ENCODE data around the gene COG5. TPM values are rescaled to one million over a fixed set of nuclear protein-coding genes. Genes with fewer than 3 reads are reported as not detected.

Gene COG5
- total and polyA plus RNA-seq, 4 donors = 4.1 to 27.1 (median 8.4) TPM

- no peaks in the 10 kb centered on the region for H3K27me3 ChIP-seq (ENCODE audit: control insufficient read depth in 4 of 4, insufficient read depth in 4 of 4, low read length in 3 of 4)
- H3K4me1 ChIP-seq (ENCODE audit: control insufficient read depth in 4 of 4, insufficient read depth in 4 of 4, low read length in 3 of 4) = no peaks in the 10 kb centered on the region
- H3K4me3 ChIP-seq (ENCODE audit: low read depth in 1 of 3, low read length in 3 of 3) = no peak overlapping the region
- WGBS = 97% methylated on average over 5 of the region's 5 CpGs
- no peak for DNase-seq (ENCODE audit: low spot score)
- H3K9ac ChIP-seq (ENCODE audit: low read depth in 1 of 2, low read length in 2 of 2) = no peak overlapping the region
- no peak overlapping the region for H3K27ac ChIP-seq (ENCODE audit: low read depth in 1 of 2, low read length in 2 of 2)
- H3K36me3 ChIP-seq (ENCODE audit: control insufficient read depth in 4 of 4, insufficient read depth in 3 of 4, low read depth in 1 of 4, low read length in 3 of 4) = peaks cover 0 to 3% (median under 1%) of the 10 kb centered on the region in 4 donors
- H3K9me3 ChIP-seq (ENCODE audit: control insufficient read depth in 4 of 4, low read length in 3 of 4) = no peaks in the 10 kb centered on the region
- TF ChIP-seq HNF4G (IDR thresholded peaks at IDR 0.05) (no peak), NR2F2 (IDR thresholded peaks at IDR 0.05) (no peak), EGR1 (IDR thresholded peaks at IDR 0.05; ENCODE audit: low read depth in 2 of 2) (no peak), CTCF (IDR thresholded peaks at IDR 0.05; ENCODE audit: low read depth, low read length, missing input control) (no peak), TAF1 (conservative IDR thresholded peaks at IDR 0.05) (no peak), FOXA1 (IDR thresholded peaks at IDR 0.05) (no peak)
These were observed 24.9 kb upstream of the COG5 start for GRCh38 chr7:107588529-107589130.

GRCh38 chr7:107584716-107585115 lies 21.0 kb upstream of the COG5 start:
- no peak for DNase-seq (ENCODE audit: low spot score)
- Histone ChIP-seq H3K27me3 (ENCODE audit: control insufficient read depth in 4 of 4, insufficient read depth in 4 of 4, low read length in 3 of 4) (no peaks in the 10 kb centered on the region), H3K27ac (ENCODE audit: low read depth in 1 of 2, low read length in 2 of 2) (no peak overlapping the region), H3K9ac (ENCODE audit: low read depth in 1 of 2, low read length in 2 of 2) (no peak overlapping the region), H3K4me3 (ENCODE audit: low read depth in 1 of 3, low read length in 3 of 3) (no peak overlapping the region), H3K4me1 (ENCODE audit: control insufficient read depth in 4 of 4, insufficient read depth in 4 of 4, low read length in 3 of 4) (peaks cover 0 to 15% (median 5%) of the 10 kb centered on the region in 4 donors), H3K9me3 (ENCODE audit: control insufficient read depth in 4 of 4, low read length in 3 of 4) (no peaks in the 10 kb centered on the region), H3K36me3 (ENCODE audit: control insufficient read depth in 4 of 4, insufficient read depth in 3 of 4, low read depth in 1 of 4, low read length in 3 of 4) (peaks cover 0 to 3% (median 0%) of the 10 kb centered on the region in 4 donors)
- 84% methylated on average over 2 of the region's 2 CpGs for WGBS
- no peak for TF ChIP-seq MAX (IDR thresholded peaks at IDR 0.05)
- TF ChIP-seq JUND (IDR thresholded peaks at IDR 0.05) = no peak
- no peak for TF ChIP-seq RAD21 (IDR thresholded peaks at IDR 0.05)
- no peak for TF ChIP-seq CTCF (IDR thresholded peaks at IDR 0.05; ENCODE audit: low read depth, low read length, missing input control)
- TF ChIP-seq NR2F2 (IDR thresholded peaks at IDR 0.05) = no peak
- TF ChIP-seq ATF3 (IDR thresholded peaks at IDR 0.05) = no peak
- no peak for TF ChIP-seq GABPA (IDR thresholded peaks at IDR 0.05 in 1 of 2, conservative IDR thresholded peaks at IDR 0.05 in 1 of 2)
- TF ChIP-seq HNF4A (conservative IDR thresholded peaks at IDR 0.05) = no peak
- no peak for TF ChIP-seq TAF1 (conservative IDR thresholded peaks at IDR 0.05)

- DNase-seq (ENCODE audit: low spot score) = no peak
- Histone ChIP-seq H3K27me3 (ENCODE audit: control insufficient read depth in 4 of 4, insufficient read depth in 4 of 4, low read length in 3 of 4) (no peaks in the 10 kb centered on the region), H3K27ac (ENCODE audit: low read depth in 1 of 2, low read length in 2 of 2) (no peak overlapping the region), H3K36me3 (ENCODE audit: control insufficient read depth in 4 of 4, insufficient read depth in 3 of 4, low read depth in 1 of 4, low read length in 3 of 4) (peaks cover 0 to 3% (median 0%) of the 10 kb centered on the region in 4 donors), H3K9me3 (ENCODE audit: control insufficient read depth in 4 of 4, low read length in 3 of 4) (no peaks in the 10 kb centered on the region), H3K4me1 (ENCODE audit: control insufficient read depth in 4 of 4, insufficient read depth in 4 of 4, low read length in 3 of 4) (peaks cover 0 to 21% (median 5%) of the 10 kb centered on the region in 4 donors), H3K4me3 (ENCODE audit: low read depth in 1 of 3, low read length in 3 of 3) (no peak overlapping the region), H3K9ac (ENCODE audit: low read depth in 1 of 2, low read length in 2 of 2) (no peak overlapping the region)
- 91% methylated on average over 2 of the region's 2 CpGs for WGBS
- TF ChIP-seq MAX (IDR thresholded peaks at IDR 0.05) = no peak
- no peak for TF ChIP-seq REST (IDR thresholded peaks at IDR 0.05)
- TF ChIP-seq FOXA1 (IDR thresholded peaks at IDR 0.05) = no peak
- TF ChIP-seq HNF4A (conservative IDR thresholded peaks at IDR 0.05) = no peak
- no peak for TF ChIP-seq GABPA (IDR thresholded peaks at IDR 0.05 in 1 of 2, conservative IDR thresholded peaks at IDR 0.05 in 1 of 2)
- TF ChIP-seq SP1 (IDR thresholded peaks at IDR 0.05) = no peak
These were observed 19.2 kb upstream of the COG5 start for GRCh38 chr7:107582875-107583274.
